Cortex of kidney (tissue), 1 donor: ENCODE data around the gene ROBO3.

ENCODE experiments used
- DNase-seq: peaks from one replicate; lab custom pipeline; 2025; lab: John Stamatoyannopoulos, UW

ROBO3 gene

GRCh38 chr11:124842305-124842704 lies 22.9 kb upstream of the ROBO3 start:
- DNase-seq = no peak

DNA sequence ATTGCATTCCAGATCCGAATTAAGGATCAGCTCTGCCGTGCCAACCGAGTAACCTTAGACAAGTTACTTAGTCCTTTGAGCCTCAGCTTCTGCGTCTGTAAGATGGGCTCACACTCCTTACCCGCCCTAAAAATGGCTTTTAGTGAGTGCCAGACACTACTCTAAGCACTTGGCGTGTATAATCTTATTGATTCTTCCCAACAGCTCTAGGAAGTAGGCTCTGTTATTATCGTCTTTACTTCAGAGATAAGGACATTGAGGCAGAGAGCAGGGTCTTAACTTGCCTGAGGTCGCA lies 21.7 kb upstream of the ROBO3 start:
- no peak for DNase-seq

- DNase-seq = no peak
These were observed 20.6 kb upstream of the ROBO3 start for GRCh38 chr11:124844664-124845079.

GRCh38 chr11:124846070-124846673 lies 19.1 kb upstream of the ROBO3 start:
- no peak for DNase-seq

DNA sequence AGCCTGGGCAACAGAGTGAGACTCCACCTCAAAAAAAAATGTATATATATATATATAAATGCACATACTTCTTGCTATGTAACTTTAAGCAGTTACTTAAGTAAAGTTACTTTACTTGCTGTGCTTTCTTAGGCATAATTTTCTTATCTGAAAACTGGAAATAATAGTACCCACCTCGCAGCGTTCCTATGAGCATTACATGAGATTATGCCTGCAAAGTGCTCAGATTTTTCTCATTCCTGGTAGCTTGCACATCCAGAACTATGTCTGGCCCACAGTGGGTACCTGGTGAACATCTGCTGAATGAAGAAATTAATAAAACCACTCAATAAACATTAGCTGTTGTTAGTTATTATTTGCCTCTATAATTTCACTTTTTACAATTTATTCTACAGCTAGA lies 6.1 kb upstream of the ROBO3 start:
- no peak for DNase-seq

GRCh38 chr11:124861670-124862069 lies 3.6 kb upstream of the ROBO3 start:
- no peak for DNase-seq

DNA sequence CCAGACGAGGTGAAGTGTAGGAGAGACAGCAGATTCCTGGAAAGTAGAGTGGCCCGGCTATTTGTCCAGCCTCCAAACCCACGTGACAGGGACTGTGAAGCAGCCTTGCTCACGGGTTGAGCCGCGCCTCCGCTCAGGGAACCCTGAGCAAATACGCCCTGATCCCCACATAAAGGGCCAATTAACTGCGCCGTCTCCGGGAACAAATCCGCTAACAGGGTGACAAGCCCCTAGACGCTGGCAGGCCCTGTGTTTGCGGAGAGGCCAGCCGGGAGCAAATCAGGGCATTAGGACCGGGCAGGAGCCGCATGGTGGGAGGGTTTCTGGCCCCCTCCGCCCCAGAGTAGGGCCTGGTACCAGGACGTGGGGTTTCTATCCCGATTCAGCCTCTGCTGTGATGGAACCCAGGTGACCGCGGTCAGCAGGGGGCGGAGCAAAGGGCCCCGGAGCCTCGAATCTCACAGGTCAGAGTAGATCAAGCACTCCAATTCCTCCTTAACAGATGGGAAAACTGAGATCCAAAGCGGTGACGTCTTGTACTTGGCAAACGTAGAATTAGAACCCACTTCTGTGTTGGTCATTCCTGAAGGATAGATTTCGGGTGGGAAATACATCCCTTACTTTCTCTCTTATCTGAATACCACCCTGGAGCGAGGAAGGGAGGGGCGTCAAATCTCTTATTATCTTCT lies 2.0 kb upstream of the ROBO3 start:
- no peak for DNase-seq

- DNase-seq = no peak
These were observed 1.4 kb upstream of the ROBO3 start for GRCh38 chr11:124863826-124864165.

GRCh38 chr11:124864176-124864891 lies 898 bp upstream of the ROBO3 start:
- no peak for DNase-seq

DNA sequence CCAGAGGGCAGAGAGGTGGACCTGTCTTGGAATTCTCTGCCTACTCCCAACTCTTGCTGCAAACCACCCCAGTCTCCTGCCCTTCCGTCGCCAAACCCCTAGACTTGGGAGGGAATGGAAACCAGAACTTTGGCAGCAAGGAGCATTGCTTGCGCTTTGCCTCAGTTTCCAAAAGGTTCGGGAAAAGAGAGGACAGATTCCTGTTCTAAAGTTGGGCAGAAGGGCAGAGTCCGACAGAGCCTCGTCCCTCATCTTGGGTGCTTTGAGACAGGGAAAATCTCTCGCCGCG lies 396 bp upstream of the ROBO3 start:
- no peak for DNase-seq

GRCh38 chr11:124865902-124866851 lies 945 bp downstream of the ROBO3 start:
- DNase-seq = no peak

- no peak for DNase-seq
These were observed 2.5 kb downstream of the ROBO3 start for GRCh38 chr11:124867700-124868099.

DNA sequence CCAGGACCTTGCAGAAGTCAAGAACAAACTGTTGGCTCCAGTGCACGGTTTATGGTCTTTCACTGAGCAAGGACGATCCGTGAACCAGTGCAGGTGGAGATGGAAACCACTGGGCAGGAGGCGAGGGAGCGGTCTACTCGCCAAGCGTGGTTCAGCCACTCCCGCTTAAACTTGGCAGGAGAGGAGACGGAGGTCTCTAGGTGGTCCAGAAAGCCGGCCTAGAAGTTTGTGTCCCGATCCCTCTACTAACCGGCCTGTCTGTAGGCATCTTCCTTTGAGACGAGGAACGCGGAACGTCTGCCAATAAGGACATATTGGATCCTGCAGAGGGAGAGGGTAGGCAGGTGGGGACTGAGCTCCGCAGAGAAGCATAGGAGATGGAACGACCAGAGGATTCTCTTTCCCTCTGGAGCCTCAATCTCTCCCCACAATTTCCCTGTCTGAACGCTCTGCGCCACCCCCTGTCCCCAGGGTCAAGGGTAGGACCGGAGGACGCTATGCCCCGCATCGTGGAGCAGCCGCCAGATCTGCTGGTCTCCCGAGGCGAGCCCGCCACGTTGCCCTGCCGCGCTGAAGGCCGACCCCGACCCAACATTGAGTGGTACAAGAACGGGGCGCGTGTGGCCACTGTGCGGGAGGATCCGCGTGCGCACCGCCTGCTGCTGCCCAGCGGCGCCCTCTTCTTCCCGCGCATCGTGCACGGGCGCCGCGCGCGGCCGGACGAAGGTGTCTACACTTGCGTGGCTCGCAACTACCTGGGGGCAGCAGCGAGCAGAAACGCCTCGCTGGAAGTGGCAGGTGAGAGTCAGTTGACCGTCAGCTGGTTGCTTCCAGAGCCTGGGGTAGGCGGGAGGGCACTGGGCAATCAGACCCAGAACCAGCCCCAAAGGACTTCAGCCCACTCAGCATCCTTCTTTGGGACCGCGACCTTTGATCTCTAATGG lies 3.4 kb downstream of the ROBO3 start:
- DNase-seq = no peak

DNA sequence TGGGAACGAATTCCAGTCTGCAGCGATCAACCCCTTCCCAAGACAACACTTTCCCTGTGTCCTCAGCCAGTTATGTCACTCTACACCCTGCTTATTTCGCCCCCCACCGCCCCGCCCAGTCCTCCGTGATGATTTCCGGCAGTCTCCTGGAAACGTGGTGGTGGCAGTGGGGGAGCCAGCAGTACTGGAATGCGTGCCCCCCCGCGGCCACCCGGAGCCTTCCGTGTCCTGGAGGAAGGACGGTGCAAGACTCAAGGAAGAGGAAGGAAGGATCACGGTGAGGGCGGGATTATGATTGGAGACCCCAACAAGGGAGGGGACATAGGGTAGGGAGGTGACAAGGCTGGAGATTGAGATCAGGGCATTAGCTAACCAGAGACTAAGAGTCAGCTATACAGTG lies 4.1 kb downstream of the ROBO3 start:
- no peak for DNase-seq

DNA sequence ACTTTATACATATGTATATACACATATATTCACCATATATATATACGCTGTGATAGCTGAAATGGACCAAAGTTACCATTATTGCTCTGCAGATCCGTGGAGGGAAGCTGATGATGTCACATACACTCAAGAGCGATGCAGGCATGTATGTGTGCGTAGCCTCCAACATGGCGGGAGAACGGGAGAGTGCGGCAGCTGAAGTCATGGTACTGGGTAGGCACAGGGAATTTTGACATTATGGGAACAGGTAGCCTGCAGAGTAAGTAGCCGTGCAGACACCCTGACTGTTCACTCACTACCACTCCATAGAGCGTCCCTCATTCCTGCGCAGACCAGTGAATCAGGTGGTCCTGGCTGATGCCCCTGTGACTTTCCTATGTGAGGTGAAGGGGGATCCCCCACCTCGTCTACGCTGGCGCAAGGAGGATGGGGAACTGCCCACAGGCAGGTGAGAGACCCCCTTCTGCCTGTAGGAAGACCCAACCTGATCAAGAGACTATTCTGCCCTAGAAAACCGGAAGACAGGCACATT lies 4.7 kb downstream of the ROBO3 start:
- DNase-seq = no peak

DNA sequence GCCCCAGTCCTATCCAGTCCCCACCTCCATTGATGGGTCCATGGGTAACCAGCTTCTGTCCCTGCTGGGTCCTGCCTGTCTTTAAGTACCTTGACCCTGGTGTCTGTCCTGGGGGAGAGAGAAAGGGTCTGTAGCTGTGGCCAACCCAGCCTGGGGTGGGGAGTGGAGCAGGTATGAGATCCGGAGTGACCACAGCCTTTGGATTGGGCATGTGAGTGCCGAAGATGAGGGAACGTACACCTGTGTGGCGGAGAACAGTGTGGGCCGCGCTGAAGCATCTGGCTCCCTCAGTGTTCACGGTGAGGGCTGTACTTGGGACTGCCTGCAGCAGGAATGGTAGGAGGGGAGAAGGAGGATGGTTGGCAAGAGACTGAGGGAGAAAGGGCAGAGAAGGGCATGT lies 5.2 kb downstream of the ROBO3 start:
- DNase-seq = no peak

DNA sequence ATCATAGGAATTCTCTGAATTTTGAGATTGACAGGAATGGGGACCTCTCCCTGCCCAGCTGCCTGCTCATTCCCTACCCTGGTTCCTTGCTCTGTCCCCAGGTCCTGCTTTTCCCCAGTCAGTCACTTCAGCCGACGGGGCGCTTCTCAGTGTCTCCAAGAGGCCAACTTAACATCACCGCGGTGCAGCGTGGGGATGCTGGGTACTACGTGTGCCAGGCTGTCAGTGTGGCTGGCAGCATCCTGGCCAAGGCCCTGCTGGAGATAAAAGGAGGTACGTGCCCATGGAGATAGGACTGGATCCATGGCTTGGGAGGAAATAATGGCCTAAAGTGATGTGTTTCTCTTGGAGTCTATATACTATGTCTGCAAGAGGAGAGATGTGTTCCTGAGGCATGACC lies 7.0 kb downstream of the ROBO3 start:
- no peak for DNase-seq

DNA sequence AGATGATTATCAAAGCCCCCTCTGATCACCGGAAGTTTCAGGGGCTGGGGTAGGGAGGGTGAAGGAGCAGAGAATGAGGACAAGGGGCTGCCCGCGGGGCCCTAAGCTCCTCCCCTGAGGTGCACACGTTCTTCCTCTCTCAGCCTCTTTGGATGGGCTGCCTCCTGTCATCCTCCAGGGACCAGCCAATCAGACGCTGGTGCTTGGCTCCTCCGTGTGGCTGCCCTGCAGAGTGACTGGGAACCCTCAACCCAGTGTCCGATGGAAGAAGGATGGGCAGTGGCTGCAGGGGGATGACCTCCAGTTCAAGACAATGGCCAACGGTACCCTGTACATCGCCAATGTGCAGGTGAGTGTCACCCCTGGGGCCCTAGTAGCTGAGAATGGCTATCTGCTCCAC lies 7.5 kb downstream of the ROBO3 start:
- DNase-seq = no peak

- DNase-seq = no peak
These were observed 8.7 kb downstream of the ROBO3 start for GRCh38 chr11:124873951-124874350.

- DNase-seq = no peak
These were observed 9.5 kb downstream of the ROBO3 start for GRCh38 chr11:124874571-124875255.

GRCh38 chr11:124875401-124875800 lies 10.2 kb downstream of the ROBO3 start:
- no peak for DNase-seq
